ENCODE results near the gene ELAVL4. TPM values are rescaled to one million over a fixed set of nuclear protein-coding genes. Genes with fewer than 3 reads are reported as not detected.

ELAVL4 gene
- total and polyA plus RNA-seq, 2 donors (not counting 1 experiment from before 2014, with no cell fraction given), result not detected

- no peak for DNase-seq (ENCODE audit: low read depth in 2 of 2)
- no peaks in the 10 kb centered on the region for H3K36me3 ChIP-seq (ENCODE audit: control insufficient read depth, insufficient read depth, low read length)
- H4K20me1 ChIP-seq (ENCODE audit: control insufficient read depth, extremely low read depth, insufficient read depth, low read length), result no peaks in the 10 kb centered on the region
- no peaks in the 10 kb centered on the region for H3K79me2 ChIP-seq (ENCODE audit: control insufficient read depth, insufficient read depth, low read length)
- no peaks in the 10 kb centered on the region for H3K9me3 ChIP-seq (ENCODE audit: control insufficient read depth, insufficient read depth, low read depth, low read length)
- H3K4me3 ChIP-seq (replicated peaks in 1 of 4; ENCODE audit: control extremely low read depth in 1 of 4, insufficient read depth in 1 of 4, low read depth in 3 of 4, low read length in 4 of 4), result no peak overlapping the region
- H2AFZ ChIP-seq (ENCODE audit: low read length), result no peak overlapping the region
- H3K9ac ChIP-seq (ENCODE audit: insufficient read depth, low read length), result no peak overlapping the region
- no peak overlapping the region for H3K4me2 ChIP-seq (ENCODE audit: extremely low read depth, insufficient read depth, low read length)
- no peak for TF ChIP-seq CTCF (conservative IDR thresholded peaks at IDR 0.05 in 1 of 2, IDR thresholded peaks at IDR 0.05 in 1 of 2; ENCODE audit: low read depth in 1 of 2, low read length in 2 of 2)
- no peak for TF ChIP-seq EZH2 (IDR thresholded peaks at IDR 0.05; ENCODE audit: low read length, missing control alignments)
- H3K27ac ChIP-seq (ENCODE audit: insufficient read depth, low read length), result no peak overlapping the region
- H3K4me1 ChIP-seq (ENCODE audit: control insufficient read depth, extremely low read depth, insufficient read depth, low read length), result no peaks in the 10 kb centered on the region
- no peaks in the 10 kb centered on the region for H3K27me3 ChIP-seq (ENCODE audit: control insufficient read depth, insufficient read depth, low read length)
Measured at GRCh38 chr1:50148142-50148923, 39.6 kb downstream of the ELAVL4 start.

- Histone ChIP-seq H4K20me1 (ENCODE audit: control insufficient read depth, extremely low read depth, insufficient read depth, low read length) (no peaks in the 10 kb centered on the region), H3K27ac (ENCODE audit: insufficient read depth, low read length) (no peak overlapping the region), H3K4me2 (ENCODE audit: extremely low read depth, insufficient read depth, low read length) (no peak overlapping the region), H3K9me3 (ENCODE audit: control insufficient read depth, insufficient read depth, low read depth, low read length) (no peaks in the 10 kb centered on the region), H3K36me3 (ENCODE audit: control insufficient read depth, insufficient read depth, low read length) (no peaks in the 10 kb centered on the region), H3K27me3 (ENCODE audit: control insufficient read depth, insufficient read depth, low read length) (no peaks in the 10 kb centered on the region), H2AFZ (ENCODE audit: low read length) (no peak overlapping the region), H3K4me1 (ENCODE audit: control insufficient read depth, extremely low read depth, insufficient read depth, low read length) (no peaks in the 10 kb centered on the region), H3K4me3 (replicated peaks in 1 of 4; ENCODE audit: control extremely low read depth in 1 of 4, insufficient read depth in 1 of 4, low read depth in 3 of 4, low read length in 4 of 4) (no peak overlapping the region), H3K79me2 (ENCODE audit: control insufficient read depth, insufficient read depth, low read length) (no peaks in the 10 kb centered on the region), H3K9ac (ENCODE audit: insufficient read depth, low read length) (no peak overlapping the region)
- DNase-seq (ENCODE audit: low read depth in 2 of 2), result no peak
- TF ChIP-seq CTCF (conservative IDR thresholded peaks at IDR 0.05 in 1 of 2, IDR thresholded peaks at IDR 0.05 in 1 of 2; ENCODE audit: low read depth in 1 of 2, low read length in 2 of 2), result no peak
- no peak for TF ChIP-seq EZH2 (IDR thresholded peaks at IDR 0.05; ENCODE audit: low read length, missing control alignments)
Measured at GRCh38 chr1:50152236-50152635, 43.5 kb downstream of the ELAVL4 start.

GRCh38 chr1:50155541-50155940 is 46.8 kb downstream of the ELAVL4 start:
- no peak overlapping the region for H3K4me3 ChIP-seq (replicated peaks in 1 of 4; ENCODE audit: control extremely low read depth in 1 of 4, insufficient read depth in 1 of 4, low read depth in 3 of 4, low read length in 4 of 4)
- no peaks in the 10 kb centered on the region for H3K27me3 ChIP-seq (ENCODE audit: control insufficient read depth, insufficient read depth, low read length)
- H3K9ac ChIP-seq (ENCODE audit: insufficient read depth, low read length), result no peak overlapping the region
- no peak for TF ChIP-seq CTCF (conservative IDR thresholded peaks at IDR 0.05 in 1 of 2, IDR thresholded peaks at IDR 0.05 in 1 of 2; ENCODE audit: low read depth in 1 of 2, low read length in 2 of 2)
- no peak for TF ChIP-seq EZH2 (IDR thresholded peaks at IDR 0.05; ENCODE audit: low read length, missing control alignments)
- no peak overlapping the region for H2AFZ ChIP-seq (ENCODE audit: low read length)
- H3K79me2 ChIP-seq (ENCODE audit: control insufficient read depth, insufficient read depth, low read length), result no peaks in the 10 kb centered on the region
- H3K27ac ChIP-seq (ENCODE audit: insufficient read depth, low read length), result no peak overlapping the region
- no peak overlapping the region for H3K4me2 ChIP-seq (ENCODE audit: extremely low read depth, insufficient read depth, low read length)
- no peaks in the 10 kb centered on the region for H4K20me1 ChIP-seq (ENCODE audit: control insufficient read depth, extremely low read depth, insufficient read depth, low read length)
- no peaks in the 10 kb centered on the region for H3K36me3 ChIP-seq (ENCODE audit: control insufficient read depth, insufficient read depth, low read length)
- H3K4me1 ChIP-seq (ENCODE audit: control insufficient read depth, extremely low read depth, insufficient read depth, low read length), result no peaks in the 10 kb centered on the region
- DNase-seq (ENCODE audit: low read depth in 2 of 2), result no peak
- H3K9me3 ChIP-seq (ENCODE audit: control insufficient read depth, insufficient read depth, low read depth, low read length), result no peaks in the 10 kb centered on the region
